CD4-positive, alpha-beta T cell treated with Interferon gamma for 1 hour (primary cell): ENCODE data around the gene CTAG1A.
A peak's percentile ranks its signal among the peaks of the same experiment; 100 is the strongest.
"Not testable (repeated sequence)": the region's sequence is repeated elsewhere in the genome, so short reads cannot be mapped to it uniquely, and the experiment has no call there.

Source experiments
- DNase-seq: peaks from one replicate; pipeline ENCODE4 v3.0.0-alpha.2; 2020

CTAG1A gene

DNA sequence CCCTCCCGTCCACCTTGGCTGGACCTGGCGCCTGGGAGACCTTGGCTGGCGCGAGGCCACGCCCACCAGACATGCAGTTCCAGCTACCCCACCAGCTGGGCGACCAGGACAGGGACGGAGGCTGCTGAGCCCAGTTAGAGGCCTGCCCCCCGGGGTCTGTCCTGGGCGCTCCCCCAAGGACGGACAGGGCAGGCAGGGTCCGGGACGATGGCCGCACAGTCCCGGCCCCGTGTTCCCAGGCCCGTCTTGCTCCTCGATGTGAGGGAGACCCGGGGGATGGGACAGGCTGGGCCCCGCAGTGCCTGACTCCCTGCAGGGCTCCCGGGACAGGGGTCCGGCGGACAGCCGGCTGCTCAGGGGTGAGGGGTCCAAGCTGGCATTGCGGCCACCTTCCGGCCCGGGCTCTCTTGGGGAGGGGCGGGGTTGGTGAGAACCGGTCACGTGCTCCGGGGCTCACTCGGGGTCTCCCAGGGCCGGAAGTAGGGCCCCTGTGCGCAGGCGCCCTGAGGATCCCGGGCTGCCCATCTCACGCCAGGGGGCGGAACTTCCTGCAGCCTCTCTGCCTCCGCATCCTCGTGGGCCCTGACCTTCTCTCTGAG, at the start of gene CTAG1A:
CTAG1A (plus strand) TSS at position 549 of the 599 bp plus-strand sequence. CDS start 74 bp downstream, outside the sequence.
- DNase-seq, result not testable (repeated sequence)

DNA sequence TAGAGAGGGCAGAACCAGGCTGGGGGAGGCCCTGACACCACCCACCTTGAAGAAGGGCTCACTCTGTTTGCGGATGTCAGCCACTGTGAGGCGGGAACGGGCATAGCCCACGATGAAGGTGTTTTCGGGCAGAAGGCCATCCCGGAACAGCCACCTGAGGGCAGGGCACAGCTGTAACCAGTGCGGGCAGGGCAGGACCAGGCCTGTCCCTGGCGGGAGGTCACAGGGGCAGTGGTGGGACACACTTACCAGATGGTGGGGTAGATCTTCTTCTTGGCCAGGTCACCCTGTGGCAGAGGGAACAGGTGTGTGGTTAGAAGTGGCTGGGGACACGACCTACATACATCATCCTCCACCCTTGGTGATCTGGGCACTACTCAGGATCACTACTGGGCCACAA, 49.0 kb upstream of the CTAG1A start:
- no peak for DNase-seq

GRCh38 chrX:154539077-154539476, 45.9 kb upstream of the CTAG1A start:
- no peak for DNase-seq

DNA sequence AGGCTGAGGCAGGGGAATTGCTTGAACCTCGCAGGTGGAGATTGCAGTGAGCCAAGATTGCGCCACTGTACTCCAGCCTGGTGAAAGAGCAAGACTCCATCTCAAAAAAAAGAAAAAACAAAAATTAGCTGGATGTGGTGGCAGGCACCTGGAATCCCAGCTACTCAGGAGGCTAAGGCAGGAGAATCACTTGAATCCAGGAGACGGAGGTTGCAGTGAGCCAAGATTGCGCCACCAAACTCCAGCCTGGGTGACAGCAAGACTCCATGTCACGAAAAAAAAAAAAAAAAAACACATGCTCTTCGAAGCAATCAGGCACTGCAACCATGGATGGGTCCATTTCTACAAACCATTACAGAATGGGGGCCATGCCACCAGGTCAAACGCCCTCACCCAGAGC, 44.6 kb upstream of the CTAG1A start:
- not testable (repeated sequence) for DNase-seq

- no peak for DNase-seq
These were observed 43.9 kb upstream of the CTAG1A start for GRCh38 chrX:154540897-154541535.

GRCh38 chrX:154541589-154541895, 43.4 kb upstream of the CTAG1A start:
- no peak for DNase-seq

DNA sequence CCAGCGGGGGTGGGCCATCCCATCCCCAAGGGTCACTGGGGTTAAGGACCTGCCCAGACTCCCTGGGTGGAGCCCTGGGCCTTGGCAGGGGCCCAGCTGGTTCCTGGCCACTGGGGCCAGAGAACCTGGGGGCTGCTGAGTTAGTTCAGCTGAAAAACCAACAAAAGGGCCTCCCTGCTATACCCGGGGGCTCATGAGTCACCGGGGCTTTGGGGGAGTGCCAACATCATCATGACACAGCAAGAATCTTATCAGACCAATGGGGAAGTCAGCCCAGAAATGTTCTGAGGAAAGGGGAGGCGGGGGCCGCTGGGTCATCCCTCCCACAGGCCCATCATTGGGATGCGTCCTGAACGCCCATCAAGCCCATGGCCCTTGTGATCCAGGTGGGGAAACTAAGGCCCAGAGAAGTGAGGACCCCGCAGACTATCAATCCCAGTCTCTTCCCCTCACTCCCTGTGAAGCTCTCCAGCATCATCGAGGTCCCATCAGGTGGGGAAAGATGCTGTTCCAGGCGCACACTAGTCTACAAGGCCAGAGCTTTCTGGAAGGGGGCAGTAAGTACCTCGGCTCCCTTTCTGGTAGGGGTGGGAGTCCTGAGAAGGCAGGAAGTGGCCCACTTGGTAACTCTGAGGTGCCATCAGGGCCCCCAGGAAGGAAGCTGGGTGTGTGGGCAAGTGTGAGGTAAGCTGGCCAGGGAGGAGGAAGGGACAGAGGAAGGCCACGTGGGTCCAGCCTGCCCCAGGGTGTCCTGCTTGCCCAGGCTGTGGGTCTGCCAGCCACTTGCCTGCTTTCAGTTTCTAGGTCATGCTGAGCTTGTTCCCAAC, 42.8 kb upstream of the CTAG1A start:
- DNase-seq, result peak; percentile 56

DNA sequence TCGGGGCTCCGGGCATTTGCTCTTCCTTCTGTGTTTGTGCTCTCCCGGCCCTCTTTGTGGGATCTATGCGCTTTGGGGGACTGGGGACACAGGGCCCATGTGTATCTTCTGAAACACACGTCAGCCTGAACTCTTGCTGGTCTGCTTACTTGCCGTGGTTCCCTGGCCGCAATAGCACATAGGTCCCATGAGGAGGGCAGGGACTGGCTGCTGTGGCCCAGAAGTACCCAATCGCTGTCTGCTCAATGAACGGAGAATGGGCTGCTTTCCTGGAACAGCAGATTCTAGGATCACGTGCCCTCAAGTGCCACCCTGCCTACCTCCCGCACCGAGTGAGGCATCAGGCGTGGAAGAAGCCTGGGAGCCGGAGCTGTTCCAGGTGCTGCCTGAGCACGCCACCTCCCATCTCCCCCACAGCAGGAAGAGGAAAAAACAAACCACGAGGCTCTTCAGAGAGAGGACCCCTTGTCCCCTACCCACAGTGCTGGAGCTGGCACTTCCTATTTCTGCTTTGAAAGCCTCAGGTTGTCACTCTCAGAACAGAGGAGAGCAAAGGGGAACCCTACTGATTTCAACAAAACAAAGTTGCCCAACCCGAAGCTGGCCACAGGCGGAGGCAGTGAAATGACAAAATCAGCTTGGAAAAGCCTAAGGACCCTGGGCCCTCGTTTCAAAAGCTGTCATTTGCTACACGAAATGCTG, 42.1 kb upstream of the CTAG1A start:
- DNase-seq, result peak; percentile 39

DNA sequence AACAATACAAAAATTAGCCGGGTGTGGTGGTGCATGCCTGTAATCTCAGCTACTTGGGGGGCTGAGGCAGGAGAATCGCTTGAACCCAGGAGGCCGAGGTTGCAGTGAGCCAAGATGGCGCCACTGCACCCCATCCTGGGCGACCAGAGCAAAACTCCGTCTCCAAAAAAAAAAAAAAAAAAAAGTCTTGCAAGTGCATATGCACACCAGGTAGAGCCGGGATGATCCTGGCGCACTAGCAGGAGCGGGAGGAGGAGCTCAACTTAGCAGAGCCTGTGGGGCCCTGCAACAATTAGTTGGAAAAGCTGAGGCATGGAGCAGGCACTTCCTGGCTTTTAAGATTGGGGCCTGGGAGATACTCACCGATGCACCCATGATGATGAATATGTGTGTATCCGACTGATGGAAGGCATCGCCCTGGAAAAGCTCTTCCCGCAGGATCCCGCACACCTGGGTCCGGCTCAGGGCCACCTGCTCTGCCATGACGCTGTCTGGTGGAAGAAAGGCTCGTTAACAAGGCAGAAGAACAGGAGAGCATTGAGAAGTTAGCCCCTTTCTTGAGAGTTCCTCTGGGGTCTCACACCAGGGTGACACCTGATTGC, 39.2 kb upstream of the CTAG1A start:
- no peak for DNase-seq

- peak; percentile 84 for DNase-seq
These were observed 38.3 kb upstream of the CTAG1A start, which contains the start of gene G6PD for GRCh38 chrX:154546354-154547244. Gene G6PD, minus strand, starts transcription at chrX:154546846. Its CDS starts 691 bp downstream, at chrX:154546155.

- peak; percentile 89 for DNase-seq
These were observed 37.5 kb upstream of the CTAG1A start, which contains the start of gene IKBKG for GRCh38 chrX:154547245-154548027. Gene IKBKG, plus strand, starts transcription at chrX:154547620. Its CDS starts 4,383 bp downstream, at chrX:154552003.

DNA sequence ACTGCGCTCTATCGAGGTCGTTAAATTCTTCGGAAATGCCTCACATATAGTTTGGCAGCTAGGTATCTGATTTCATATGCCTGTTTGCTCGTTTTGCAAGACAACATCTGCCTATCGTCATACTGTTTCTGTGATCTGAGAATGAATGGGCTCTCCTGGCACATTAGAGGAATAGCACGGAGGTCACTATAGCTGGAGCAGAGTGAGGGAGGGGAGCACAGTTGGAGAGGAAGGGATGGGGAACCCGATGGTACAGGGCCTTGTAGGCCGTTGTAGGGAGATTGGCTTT, 37.0 kb upstream of the CTAG1A start:
- DNase-seq, result no peak

DNA sequence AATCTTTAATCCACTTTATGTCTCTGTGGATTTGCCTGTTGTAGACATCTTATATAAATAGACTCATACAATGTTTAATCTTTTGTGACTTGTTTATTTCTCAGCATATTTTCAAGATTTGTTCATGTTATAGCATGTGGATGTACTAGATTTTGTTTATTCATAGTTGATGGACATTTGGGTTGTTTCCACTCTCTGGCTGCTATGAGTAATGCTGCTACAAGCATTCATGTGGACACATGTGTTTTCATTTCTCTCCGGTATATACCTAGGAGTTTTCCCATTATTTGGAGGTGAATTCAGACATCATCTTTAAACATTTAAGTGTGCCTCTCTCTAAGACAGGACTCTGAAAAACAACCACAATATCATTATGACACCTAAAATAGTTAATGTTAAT, 35.2 kb upstream of the CTAG1A start:
- DNase-seq, result no peak

DNA sequence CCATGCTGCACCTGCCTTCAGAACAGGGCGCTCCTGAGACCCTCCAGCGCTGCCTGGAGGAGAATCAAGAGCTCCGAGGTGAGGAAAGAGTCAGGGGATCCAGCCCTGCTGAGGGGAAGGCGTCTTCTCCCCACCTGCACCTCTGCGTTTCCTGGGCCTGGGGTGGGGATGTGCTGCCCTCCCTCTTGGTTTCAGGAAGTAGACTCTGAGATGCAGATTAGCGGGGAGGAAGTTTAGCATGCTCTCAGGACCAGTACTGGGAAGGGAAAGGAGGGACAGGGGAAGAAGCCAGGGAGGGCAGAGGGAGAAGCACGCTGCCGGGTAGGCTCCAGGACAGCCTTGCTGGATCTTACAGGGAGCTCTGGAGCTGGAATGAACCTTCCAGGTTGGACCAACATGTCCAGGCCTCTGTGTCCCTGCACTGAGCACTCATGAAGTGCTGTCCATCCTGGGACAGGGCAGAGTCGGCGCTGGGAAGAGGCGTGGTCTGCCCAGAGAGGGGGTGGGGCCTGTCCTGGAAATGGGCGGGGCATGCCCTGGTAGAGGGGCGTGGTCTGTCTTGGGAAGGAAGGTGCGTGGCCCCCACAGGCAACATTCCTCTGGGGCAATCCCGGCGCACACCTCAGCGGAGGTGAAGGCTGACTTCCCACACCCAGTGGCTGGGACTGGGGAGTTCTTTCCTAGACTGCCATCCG, 32.7 kb upstream of the CTAG1A start:
- not testable (repeated sequence) for DNase-seq

GRCh38 chrX:154558060-154558690, 26.8 kb upstream of the CTAG1A start:
- DNase-seq, result not testable (repeated sequence)

- not testable (repeated sequence) for DNase-seq
These were observed 26.0 kb upstream of the CTAG1A start for GRCh38 chrX:154558896-154559295.

DNA sequence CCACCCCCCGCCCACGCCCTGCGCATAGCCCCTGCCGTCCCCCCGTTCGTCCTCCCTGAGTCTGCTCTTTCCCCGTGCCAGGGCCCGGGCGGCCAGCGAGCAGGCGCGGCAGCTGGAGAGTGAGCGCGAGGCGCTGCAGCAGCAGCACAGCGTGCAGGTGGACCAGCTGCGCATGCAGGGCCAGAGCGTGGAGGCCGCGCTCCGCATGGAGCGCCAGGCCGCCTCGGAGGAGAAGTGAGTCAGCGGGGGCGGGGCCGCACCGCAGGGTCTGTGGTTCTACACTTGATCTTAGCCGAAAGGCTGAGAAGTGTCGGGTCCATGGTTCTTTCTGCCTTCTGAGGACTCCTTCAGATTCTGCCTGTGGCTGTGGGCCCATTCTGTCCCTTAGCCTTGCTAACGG, 24.6 kb upstream of the CTAG1A start:
- DNase-seq, result not testable (repeated sequence)

DNA sequence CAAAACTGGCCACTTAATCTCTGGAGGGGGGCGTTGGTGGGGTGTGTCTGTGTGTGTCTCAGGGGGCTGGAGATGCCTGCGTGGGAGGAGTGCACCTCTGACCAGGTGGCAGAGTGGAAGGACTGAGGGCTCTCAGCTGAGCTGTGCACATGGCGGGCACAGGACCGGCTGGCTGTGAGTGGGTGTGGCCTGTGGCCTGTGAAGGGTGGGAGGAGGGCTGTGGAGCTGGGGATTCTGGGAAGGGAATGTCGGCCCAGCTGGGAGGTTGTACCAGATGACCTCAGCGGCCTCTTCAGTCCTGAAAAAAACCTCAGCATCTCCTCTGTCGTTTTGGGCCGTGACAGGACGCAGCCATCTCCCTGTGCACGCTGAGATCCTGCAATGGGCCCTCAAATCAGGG, 22.6 kb upstream of the CTAG1A start:
- DNase-seq, result not testable (repeated sequence)

- DNase-seq, result not testable (repeated sequence)
These were observed 14.6 kb upstream of the CTAG1A start for GRCh38 chrX:154570361-154570760.

DNA sequence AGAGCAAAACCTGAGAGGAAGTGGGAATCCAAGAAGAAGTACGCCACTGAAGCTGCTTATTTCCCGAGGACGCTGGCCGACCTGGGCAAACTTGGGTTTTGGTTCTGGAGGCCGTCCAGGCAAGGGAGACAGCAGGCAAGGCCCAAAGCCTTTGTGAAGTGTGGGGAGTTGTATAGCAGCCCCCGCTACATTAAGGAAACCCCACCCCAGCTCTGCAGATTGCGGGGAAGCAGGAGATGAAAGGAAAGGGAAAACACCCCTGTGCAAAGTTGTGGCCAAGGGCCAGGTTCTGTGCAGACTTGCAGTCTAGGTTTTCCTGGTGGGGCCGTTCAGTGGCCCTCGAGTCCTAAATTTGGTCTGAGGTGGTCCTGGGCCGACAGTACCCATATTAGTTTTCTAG, 11.9 kb upstream of the CTAG1A start:
- DNase-seq, result not testable (repeated sequence)
